ENCODE measurements around the gene TBC1D22A. TPM values are rescaled to one million over a fixed set of nuclear protein-coding genes. Genes with fewer than 3 reads are reported as not detected.

TBC1D22A gene
- total and polyA plus RNA-seq, 8 donors, result 13.3 to 53.1 (median 21.5) TPM

GRCh38 chr22:47122441-47123000, 360.1 kb downstream of the TBC1D22A start:
- Histone ChIP-seq H3K4me1 (no peaks in the 10 kb centered on the region), H3K27ac (no peak overlapping the region), H3K4me3 (no peak overlapping the region), H3K36me3 (no peaks in the 10 kb centered on the region), H3K9me3 (no peaks in the 10 kb centered on the region), H3K27me3 (no peaks in the 10 kb centered on the region)
- no peak for TF ChIP-seq EP300 (IDR thresholded peaks at IDR 0.05)
- no peak for TF ChIP-seq POLR2AphosphoS5 (IDR thresholded peaks at IDR 0.05)
- TF ChIP-seq POLR2A (IDR thresholded peaks at IDR 0.05), result no peak
- no peak for TF ChIP-seq CTCF (IDR thresholded peaks at IDR 0.05)
- WGBS, 5 donors, result 86 to 97% (median 91%) methylated on average over 9 of the region's 9 CpGs
- DNase-seq, result no peak
- intact Hi-C loops (cut with DNase I; ENCODE audit: low total_unique reads), result no loop called here

GRCh38 chr22:47123006-47123826, 360.8 kb downstream of the TBC1D22A start:
- Histone ChIP-seq H3K4me1 (no peaks in the 10 kb centered on the region), H3K9me3 (no peaks in the 10 kb centered on the region), H3K27me3 (no peaks in the 10 kb centered on the region), H3K4me3 (no peak overlapping the region), H3K36me3 (no peaks in the 10 kb centered on the region), H3K27ac (no peak overlapping the region)
- DNase-seq, result no peak
- 82 to 94% (median 92%) methylated on average over 13 to 18 of the region's 18 CpGs for WGBS, 5 donors
- intact Hi-C loops (cut with DNase I; ENCODE audit: low total_unique reads), result no loop called here
- TF ChIP-seq POLR2A (IDR thresholded peaks at IDR 0.05) (no peak), EP300 (IDR thresholded peaks at IDR 0.05) (no peak), CTCF (IDR thresholded peaks at IDR 0.05) (no peak), POLR2AphosphoS5 (IDR thresholded peaks at IDR 0.05) (no peak)

GRCh38 chr22:47123827-47124442, 361.5 kb downstream of the TBC1D22A start:
- H3K4me1 ChIP-seq, result no peaks in the 10 kb centered on the region
- H3K36me3 ChIP-seq, result peaks cover 0 to 5% (median 2%) of the 10 kb centered on the region in 4 donors
- H3K9me3 ChIP-seq, result no peaks in the 10 kb centered on the region
- 94 to 96% (median 95%) methylated on average over 15 to 16 of the region's 16 CpGs for WGBS, 5 donors
- no peak overlapping the region for H3K27ac ChIP-seq
- TF ChIP-seq EP300 (IDR thresholded peaks at IDR 0.05), result no peak
- TF ChIP-seq CTCF (IDR thresholded peaks at IDR 0.05), result no peak
- no peak for TF ChIP-seq POLR2A (IDR thresholded peaks at IDR 0.05)
- TF ChIP-seq POLR2AphosphoS5 (IDR thresholded peaks at IDR 0.05), result no peak
- H3K27me3 ChIP-seq, result no peaks in the 10 kb centered on the region
- DNase-seq, result no peak
- intact Hi-C loops (cut with DNase I; ENCODE audit: low total_unique reads), result no loop called here
- H3K4me3 ChIP-seq, result no peak overlapping the region

GRCh38 chr22:47124451-47124881, 362.0 kb downstream of the TBC1D22A start:
- Histone ChIP-seq H3K9me3 (no peaks in the 10 kb centered on the region), H3K4me3 (no peak overlapping the region), H3K27ac (no peak overlapping the region), H3K4me1 (no peaks in the 10 kb centered on the region), H3K27me3 (no peaks in the 10 kb centered on the region), H3K36me3 (peaks cover 0 to 5% (median 2%) of the 10 kb centered on the region in 4 donors)
- TF ChIP-seq EP300 (IDR thresholded peaks at IDR 0.05), result no peak
- no peak for TF ChIP-seq POLR2A (IDR thresholded peaks at IDR 0.05)
- WGBS, 5 donors, result 94 to 97% (median 97%) methylated on average over 14 to 15 of the region's 15 CpGs
- no peak for DNase-seq
- intact Hi-C loops (cut with DNase I; ENCODE audit: low total_unique reads), result no loop called here
